GM06990 (cell line): ENCODE results near the gene RNF227.

ENCODE experiments used
- DNase-seq: peaks from one replicate; pipeline ENCODE4 v3.0.0-alpha.2; 2011; ENCODE audit not compliant: insufficient read length; ENCODE audit errors: extremely low read depth
- H3K27me3 ChIP-seq: replicated peaks from 2 replicates; pipeline ENCODE4 v1.6.0; 2011; ENCODE audit warnings: low read length; ENCODE audit not compliant: control insufficient read depth, insufficient read depth
- H3K36me3 ChIP-seq: 2 replicates; pipeline ENCODE4 v1.5.1; 2011; ENCODE audit warnings: low read length; ENCODE audit not compliant: control insufficient read depth, insufficient read depth
- H3K4me3 ChIP-seq: replicated peaks from 2 replicates; pipeline ENCODE4 v1.5.1; 2011; ENCODE audit warnings: low read depth, mild to moderate bottlenecking, control low read depth, low read length
- CTCF ChIP-seq: IDR thresholded peaks from 2 replicates; pipeline ENCODE4 v1.5.1; 2011; ENCODE audit warnings: low read length, control low read depth, mild to moderate bottlenecking, inconsistent platforms; ENCODE audit not compliant: insufficient read depth, poor library complexity, severe bottlenecking

Gene RNF227

DNA sequence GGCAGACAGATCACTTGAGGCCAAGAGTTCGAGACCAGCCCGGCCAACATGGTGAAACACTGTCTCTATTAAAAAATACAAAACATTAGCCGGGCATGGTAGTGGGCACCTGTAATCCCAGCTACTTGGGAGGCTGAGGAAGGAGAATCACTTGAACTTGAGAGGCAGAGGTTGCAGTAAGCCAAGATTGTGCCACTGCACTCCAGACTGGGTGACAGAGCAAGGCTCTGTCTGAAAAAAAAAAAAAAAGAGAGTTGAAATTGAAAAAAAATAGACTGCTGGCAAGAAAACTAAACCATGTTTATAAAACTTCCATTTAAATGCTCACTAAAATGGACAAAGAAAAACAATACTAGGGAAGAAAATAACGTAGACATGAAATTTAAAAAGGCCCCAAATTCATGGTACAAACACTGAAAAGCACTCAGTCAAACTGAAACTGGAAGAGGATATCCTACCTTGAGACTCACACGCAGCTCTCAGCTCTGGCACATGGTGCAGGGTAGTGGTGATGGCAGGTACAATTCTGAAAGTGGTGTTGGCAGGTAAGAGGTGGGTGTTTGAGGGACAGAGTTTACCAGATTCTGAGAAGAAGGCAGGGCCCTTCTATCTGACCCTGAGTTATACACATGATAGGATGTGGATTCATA, 35.2 kb upstream of the RNF227 start:
- no peak for TF ChIP-seq CTCF
- Histone ChIP-seq H3K36me3 (peaks cover 10% of the 10 kb centered on the region), H3K4me3 (no peak overlapping the region), H3K27me3 (no peaks in the 10 kb centered on the region)
- no peak for DNase-seq

- H3K4me3 ChIP-seq, result no peak overlapping the region
- DNase-seq, result no peak
- no peak for TF ChIP-seq CTCF
- H3K27me3 ChIP-seq, result no peaks in the 10 kb centered on the region
- peaks cover 14% of the 10 kb centered on the region for H3K36me3 ChIP-seq
Observed at GRCh38 chr17:7950578-7950977, 34.5 kb upstream of the RNF227 start.

DNA sequence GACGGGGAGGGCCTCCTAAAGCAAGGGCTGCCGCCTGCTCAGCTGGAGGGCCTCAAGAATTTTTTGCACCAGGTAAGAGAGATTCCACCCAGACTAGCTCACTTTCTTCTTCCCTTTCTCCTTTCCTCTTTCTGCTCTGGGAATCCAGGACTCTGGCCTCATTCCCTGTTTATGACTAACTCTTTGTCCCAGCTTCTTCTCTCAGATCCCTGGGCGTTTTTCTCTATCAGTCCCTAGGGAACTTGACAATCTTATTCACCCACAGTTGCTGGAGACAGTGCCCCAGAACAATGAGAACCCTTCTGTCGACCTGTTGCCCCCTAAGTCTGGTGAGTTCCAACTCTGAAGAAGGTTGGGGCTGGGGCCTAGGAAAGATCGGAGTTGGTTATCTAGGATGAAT, 31.6 kb upstream of the RNF227 start:
- Histone ChIP-seq H3K27me3 (no peaks in the 10 kb centered on the region), H3K36me3 (peaks cover 28% of the 10 kb centered on the region), H3K4me3 (no peak overlapping the region)
- no peak for TF ChIP-seq CTCF
- DNase-seq, result no peak

- TF ChIP-seq CTCF, result no peak
- H3K36me3 ChIP-seq, result peaks cover 28% of the 10 kb centered on the region
Observed at GRCh38 chr17:7946441-7946840, 30.4 kb upstream of the RNF227 start.

GRCh38 chr17:7945651-7946050, 29.6 kb upstream of the RNF227 start:
- DNase-seq, result no peak
- Histone ChIP-seq H3K36me3 (peaks cover 28% of the 10 kb centered on the region), H3K4me3 (no peak overlapping the region), H3K27me3 (no peaks in the 10 kb centered on the region)
- no peak for TF ChIP-seq CTCF

More at GRCh38 chr17:7946441-7946840, 30.4 kb upstream of the RNF227 start:
- DNase-seq, result no peak
- Histone ChIP-seq H3K4me3 (no peak overlapping the region), H3K27me3 (no peaks in the 10 kb centered on the region)

- peaks cover 30% of the 10 kb centered on the region for H3K36me3 ChIP-seq
- H3K27me3 ChIP-seq, result no peaks in the 10 kb centered on the region
- H3K4me3 ChIP-seq, result no peak overlapping the region
- TF ChIP-seq CTCF, result no peak
- no peak for DNase-seq
Observed at GRCh38 chr17:7944326-7944725, 28.2 kb upstream of the RNF227 start.
